ENCODE results near the gene LRMDA. TPM values are rescaled to one million over a fixed set of nuclear protein-coding genes. Genes with fewer than 3 reads are reported as not detected.

Gene LRMDA
- total and polyA plus RNA-seq, 2 of the 8 experiments (the other 6 are each of a cell fraction or from before 2014, with no cell fraction given) = 0.86 to 2.8 TPM

GRCh38 chr10:75597773-75598440, 166.5 kb downstream of the LRMDA start (continued):
- no peak for TF ChIP-seq CTBP2 (IDR thresholded peaks at IDR 0.05; ENCODE audit: borderline replicate concordance, insufficient read depth, insufficient read length, low read length)
